IPS-18a (cell line): ENCODE measurements around the gene GGNBP2.
A peak's percentile ranks its signal among the peaks of the same experiment; 100 is the strongest.
"Not testable (repeated sequence)": the region's sequence is repeated elsewhere in the genome, so short reads cannot be mapped to it uniquely, and the experiment has no call there.

Experiments
- H3K27ac ChIP-seq: one replicate; pipeline ENCODE4 v1.5.1; 2013; ENCODE audit warnings: low read length
- H3K27me3 ChIP-seq: one replicate; pipeline ENCODE4 v1.6.1; 2013; ENCODE audit warnings: mild to moderate bottlenecking, low read length; ENCODE audit not compliant: control insufficient read depth, insufficient read depth
- H3K36me3 ChIP-seq: one replicate; pipeline ENCODE4 v1.6.1; 2013; ENCODE audit warnings: low read depth, low read length; ENCODE audit not compliant: control insufficient read depth
- H3K4me1 ChIP-seq: one replicate; pipeline ENCODE4 v1.6.1; 2013; ENCODE audit warnings: low read depth, low read length; ENCODE audit not compliant: control insufficient read depth
- H3K4me3 ChIP-seq: one replicate; pipeline ENCODE4 v1.5.1; 2013; ENCODE audit warnings: low read length
- H3K9ac ChIP-seq: one replicate; pipeline ENCODE4 v1.6.1; 2013; ENCODE audit warnings: mild to moderate bottlenecking, low read length, moderate library complexity
- H3K9me3 ChIP-seq: one replicate; pipeline ENCODE4 v1.6.1; 2013; ENCODE audit warnings: low read depth, low read length; ENCODE audit not compliant: control insufficient read depth

Gene GGNBP2

GRCh38 chr17:36599546-36600250 lies 55.0 kb downstream of the GGNBP2 start:
- no peaks in the 10 kb centered on the region for H3K9me3 ChIP-seq
- H3K27me3 ChIP-seq, result no peaks in the 10 kb centered on the region
- H3K9ac ChIP-seq, result no peak overlapping the region
- no peak overlapping the region for H3K4me3 ChIP-seq
- H3K36me3 ChIP-seq, result peaks cover 12% of the 10 kb centered on the region
- peaks cover 14% of the 10 kb centered on the region for H3K4me1 ChIP-seq
- no peak overlapping the region for H3K27ac ChIP-seq

GRCh38 chr17:36600465-36600864 lies 55.7 kb downstream of the GGNBP2 start:
- H3K27me3 ChIP-seq, result no peaks in the 10 kb centered on the region
- peaks cover 14% of the 10 kb centered on the region for H3K4me1 ChIP-seq
- H3K9me3 ChIP-seq, result no peaks in the 10 kb centered on the region
- no peak overlapping the region for H3K27ac ChIP-seq
- peak overlapping the region; percentile 93 for H3K4me3 ChIP-seq
- H3K36me3 ChIP-seq, result peaks cover 12% of the 10 kb centered on the region
- H3K9ac ChIP-seq, result peak overlapping the region; percentile 76

- Histone ChIP-seq H3K27ac (no peak overlapping the region), H3K9me3 (no peaks in the 10 kb centered on the region), H3K9ac (peak overlapping the region; percentile 76), H3K4me1 (peaks cover 14% of the 10 kb centered on the region), H3K27me3 (no peaks in the 10 kb centered on the region), H3K36me3 (peaks cover 8% of the 10 kb centered on the region), H3K4me3 (peak overlapping the region; percentile 93)
Measured at GRCh38 chr17:36600936-36601302, 56.2 kb downstream of the GGNBP2 start.

GRCh38 chr17:36601303-36602029 lies 56.7 kb downstream of the GGNBP2 start, which contains the start of gene MRM1:
TSS of gene MRM1 (plus strand) at chr17:36601583. CDS start at chr17:36601811, 228 bp downstream.
- peak within 1 kb of the TSS; percentile 93 for H3K4me3 ChIP-seq
- H3K27ac ChIP-seq, result peak within 1 kb of the TSS; percentile 44
- H3K36me3 ChIP-seq, result peaks cover 8% of the 10 kb centered on the region

GRCh38 chr17:36602030-36602748 lies 57.5 kb downstream of the GGNBP2 start:
- H3K36me3 ChIP-seq, result peaks cover 3% of the 10 kb centered on the region
- no peaks in the 10 kb centered on the region for H3K9me3 ChIP-seq
- no peak overlapping the region for H3K27ac ChIP-seq
- peaks cover 14% of the 10 kb centered on the region for H3K4me1 ChIP-seq
- peak overlapping the region; percentile 76 for H3K9ac ChIP-seq
- H3K27me3 ChIP-seq, result no peaks in the 10 kb centered on the region
- peak overlapping the region; percentile 93 for H3K4me3 ChIP-seq

More at GRCh38 chr17:36601303-36602029, 56.7 kb downstream of the GGNBP2 start, which contains the start of gene MRM1:
- Histone ChIP-seq H3K27me3 (no peaks in the 10 kb centered on the region), H3K9me3 (no peaks in the 10 kb centered on the region), H3K9ac (peak within 1 kb of the TSS; percentile 76), H3K4me1 (peaks cover 14% of the 10 kb centered on the region)

DNA sequence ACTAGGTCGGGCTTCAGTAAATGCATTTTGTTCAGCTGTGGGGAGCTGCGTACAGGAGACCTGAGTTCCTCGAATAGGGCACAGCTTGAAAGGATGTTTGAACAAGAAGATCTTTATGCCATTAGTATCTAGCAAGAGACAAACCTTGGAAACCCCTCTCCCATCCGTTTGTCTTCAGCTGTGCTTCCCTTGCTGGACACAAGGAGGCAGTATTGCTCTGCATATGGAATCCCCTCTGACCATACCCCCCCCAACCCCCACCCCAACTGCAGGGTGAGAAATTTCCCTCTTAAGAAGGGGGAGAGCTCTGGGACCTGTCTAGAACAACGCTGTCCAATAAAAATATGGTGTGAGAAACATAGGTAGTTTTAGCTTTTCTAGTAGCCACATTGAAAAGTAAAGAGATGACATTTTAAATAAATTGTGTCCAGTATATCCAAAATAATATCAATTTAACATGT lies 58.2 kb downstream of the GGNBP2 start:
- Histone ChIP-seq H3K27me3 (no peaks in the 10 kb centered on the region), H3K4me3 (peak overlapping the region; percentile 93), H3K9me3 (no peaks in the 10 kb centered on the region), H3K27ac (no peak overlapping the region), H3K36me3 (peaks cover 4% of the 10 kb centered on the region), H3K9ac (peak overlapping the region; percentile 76), H3K4me1 (peaks cover 14% of the 10 kb centered on the region)

DNA sequence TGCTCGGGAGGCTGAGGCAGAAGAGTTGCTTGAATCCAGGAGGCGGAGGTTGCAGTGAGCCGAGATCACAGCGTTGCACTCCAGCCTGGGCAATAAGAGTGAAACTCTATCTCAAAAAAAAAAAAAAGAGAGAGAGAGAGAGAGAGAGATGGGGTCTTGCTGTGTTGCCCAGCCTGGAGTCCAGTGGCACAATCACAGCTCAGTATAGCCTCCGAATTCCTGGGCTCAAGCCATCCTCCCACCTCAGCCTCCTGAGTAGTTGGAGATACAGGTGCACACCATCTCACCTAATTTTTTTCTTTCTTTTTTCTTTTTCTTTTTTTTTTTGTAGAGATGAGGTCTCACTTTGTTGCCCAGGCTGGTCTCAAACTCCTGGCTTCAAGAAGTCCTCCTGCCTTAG lies 60.3 kb downstream of the GGNBP2 start:
- not testable (repeated sequence) for H3K9ac ChIP-seq, H3K36me3 ChIP-seq, H3K4me3 ChIP-seq, H3K9me3 ChIP-seq, H3K27ac ChIP-seq, H3K27me3 ChIP-seq
- peaks cover 14% of the 10 kb centered on the region for H3K4me1 ChIP-seq

- H3K27me3 ChIP-seq, result no peaks in the 10 kb centered on the region
- no peak overlapping the region for H3K27ac ChIP-seq
- no peak overlapping the region for H3K9ac ChIP-seq
- H3K4me3 ChIP-seq, result no peak overlapping the region
- peaks cover 10% of the 10 kb centered on the region for H3K4me1 ChIP-seq
- no peaks in the 10 kb centered on the region for H3K9me3 ChIP-seq
- peaks cover 3% of the 10 kb centered on the region for H3K36me3 ChIP-seq
Measured at GRCh38 chr17:36608280-36608679, 63.6 kb downstream of the GGNBP2 start.

DNA sequence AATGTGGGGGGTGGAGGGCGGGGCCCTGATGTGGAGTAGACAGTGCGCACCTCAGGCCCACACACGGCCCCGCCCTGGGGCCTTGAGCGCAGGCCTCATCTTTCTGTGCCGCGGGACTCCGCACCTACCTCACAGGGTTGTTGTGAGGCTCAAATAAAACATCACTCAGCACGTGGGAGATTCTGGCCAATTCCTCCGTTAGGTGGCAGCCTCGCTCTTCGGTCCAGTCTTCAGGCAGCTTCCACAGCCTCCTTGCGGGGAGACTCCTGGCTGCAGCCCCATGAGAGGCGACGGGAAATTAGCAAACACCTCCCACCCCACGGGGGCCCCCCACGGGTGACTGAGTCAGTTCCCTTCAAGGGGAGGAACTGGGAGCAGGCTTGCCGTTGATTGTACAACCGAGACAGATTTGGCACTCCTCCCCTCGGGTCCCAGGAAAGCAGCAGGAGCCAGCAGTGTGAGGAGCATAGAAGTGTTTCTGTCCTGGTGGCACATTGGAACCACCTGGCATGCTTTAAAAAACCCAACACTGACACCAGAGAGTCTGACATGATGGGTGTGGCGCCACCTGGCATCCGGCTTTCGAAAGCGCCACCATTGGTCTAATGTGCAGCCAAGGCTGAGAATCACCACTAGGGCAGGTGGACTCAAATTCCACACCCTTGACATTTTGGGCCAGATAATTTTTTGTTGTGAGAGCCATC lies 64.2 kb downstream of the GGNBP2 start:
- Histone ChIP-seq H3K9ac (no peak overlapping the region), H3K4me3 (no peak overlapping the region), H3K36me3 (peaks cover 3% of the 10 kb centered on the region), H3K27me3 (no peaks in the 10 kb centered on the region), H3K4me1 (peaks cover 13% of the 10 kb centered on the region), H3K9me3 (no peaks in the 10 kb centered on the region), H3K27ac (no peak overlapping the region)

GRCh38 chr17:36609498-36609862 lies 64.8 kb downstream of the GGNBP2 start:
- no peaks in the 10 kb centered on the region for H3K9me3 ChIP-seq
- H3K27ac ChIP-seq, result no peak overlapping the region
- no peak overlapping the region for H3K9ac ChIP-seq
- peaks cover 18% of the 10 kb centered on the region for H3K4me1 ChIP-seq
- H3K27me3 ChIP-seq, result no peaks in the 10 kb centered on the region
- peaks cover 3% of the 10 kb centered on the region for H3K36me3 ChIP-seq
- H3K4me3 ChIP-seq, result no peak overlapping the region

DNA sequence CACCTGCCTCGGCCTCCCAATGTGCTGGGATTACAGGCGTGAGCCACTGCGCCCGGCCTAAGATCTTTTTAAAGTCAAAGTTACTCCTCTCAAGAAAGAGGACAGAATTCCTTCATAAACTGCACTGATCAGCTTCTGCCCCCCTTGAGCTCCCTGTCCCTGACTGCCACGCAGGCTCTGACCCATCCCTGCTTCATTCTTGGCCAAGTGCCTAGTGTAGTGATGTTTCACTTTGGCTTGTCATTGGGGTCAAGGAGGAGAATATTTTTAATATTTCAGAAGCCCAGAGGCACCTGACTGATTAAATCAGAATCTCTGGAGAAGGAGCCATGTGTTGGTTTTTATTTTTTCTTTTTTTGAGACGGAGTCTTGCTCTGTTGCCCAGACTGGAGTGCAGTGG lies 65.8 kb downstream of the GGNBP2 start:
- no peaks in the 10 kb centered on the region for H3K27me3 ChIP-seq
- no peaks in the 10 kb centered on the region for H3K9me3 ChIP-seq
- H3K27ac ChIP-seq, result no peak overlapping the region
- no peak overlapping the region for H3K9ac ChIP-seq
- H3K36me3 ChIP-seq, result peaks cover 3% of the 10 kb centered on the region
- H3K4me1 ChIP-seq, result peaks cover 24% of the 10 kb centered on the region
- H3K4me3 ChIP-seq, result no peak overlapping the region
